Ovary (tissue), 9 donors: Measurements from ENCODE around the gene PNMA8B. TPM values are rescaled to one million over a fixed set of nuclear protein-coding genes. Genes with fewer than 3 reads are reported as not detected.

Experiments
- DNase-seq, 5 donors: peaks; one replicate each; pipeline ENCODE4 v3.0.0-alpha.2; 2019 to 2020
- H3K27ac ChIP-seq, 2 donors: fragments of 200-600 bp; one replicate each; pipeline versions ENCODE4 v1.5.1 to v1.8.0; 2019 to 2022
- H3K27me3 ChIP-seq: fragments of 200-600 bp; one replicate; pipeline ENCODE4 v1.8.0; 2022
- H3K36me3 ChIP-seq: fragments of 200-600 bp; sonication (generic); one replicate; pipeline ENCODE4 v1.5.1; 2019
- H3K4me1 ChIP-seq: one replicate; pipeline ENCODE4 v1.8.1; 2013; ENCODE audit warnings: mild to moderate bottlenecking, moderate library complexity; ENCODE audit not compliant: insufficient read depth
- H3K4me3 ChIP-seq: fragments of 200-600 bp; sonication (generic); one replicate; pipeline ENCODE4 v1.5.1; 2017
- H3K9me3 ChIP-seq, 2 donors: fragments of 200-600 bp in 1 of 2; sonication (generic) in 1 of 2; one replicate each; pipeline versions ENCODE4 v1.5.1 to v1.8.1; 2013 to 2019; ENCODE audit warnings: mild to moderate bottlenecking in 1 of 2, moderate library complexity in 1 of 2
- EP300 ChIP-seq: sonication (generic); formaldehyde crosslinking; IDR thresholded peaks from one replicate; pipeline ENCODE4 v1.6.1; 2017; ENCODE audit warnings: antibody characterized with exemption
- POLR2A ChIP-seq: fragments of 450-650 bp; IDR thresholded peaks from one replicate; pipeline ENCODE4 v1.6.1; 2017; ENCODE audit warnings: antibody characterized with exemption, mild to moderate bottlenecking, moderate library complexity
- WGBS, 3 donors: extraction: QIAGEN DNeasy Blood & Tissue Kit in 1 of 3; methylation state at CpG; one replicate each; pipeline versions ENCODE4 v1.1.5 to v1.1.7; 2013 to 2017; 5-methylcytosine and 5-hydroxymethylcytosine counted together
- intact Hi-C, 4 donors: fragments of 100-400 bp; cut with DNase I; formaldehyde crosslinking; loops; one replicate each; pipeline versions ENCODE4 v1.11.0 to v1.15.1; 2022 to 2023
- polyA plus RNA-seq, 2 donors: library from polyadenylated mRNA; stranded (reverse); fragments of 200-250 nt in 1 of 2; fragments of 350-450 nt in 1 of 2; fragmentation: Illumina TruSeq in 1 of 2; extraction: RNeasy Lipid Tissue Mini Kit (QIAGEN cat#74804) in 1 of 2; gene quantifications; one replicate each; pipeline ENCODE4 v1.2.3, GENCODE V29; 2013 to 2014
- total RNA-seq, 7 donors: library from RNA; depleted of rRNA in 2 of 7; stranded (reverse); fragments of >200 nt in 2 of 7; fragmentation: NEBNext Ultra II Directional in 3 of 7; extraction: Animal tissue kit (Norgen Biotek cat#: 25700) in 3 of 7; gene quantifications; one replicate each; pipeline versions ENCODE4 v1.1.0 to v1.2.4, GENCODE V29; 2016 to 2023
- TF ChIP-seq, protein P1 (sequence below), 3 donors: fragments of 450-650 bp in 2 of 3; fragments of 200-600 bp in 1 of 3; IDR thresholded peaks; one replicate each; pipeline versions ENCODE4 v1.5.1 to v1.8.0; 2016 to 2022; ENCODE audit warnings: antibody characterized with exemption in 3 of 3, mild to moderate bottlenecking in 1 of 3
- donor health status: DM: no; HTN: no; CAD: no; lungs with moderate emphysema.
- donor health status: DM: no; HTN: no; CAD: no.
- donor health status: Bipolar disorder and iron deficiency.
- donor health status: DM: yes; HTN: yes; CAD: no.
- donor health status: DM: no; HTN: no; CAD: no.
- donor health status: DM: yes; HTN: yes; CAD: no.

Gene PNMA8B
- total and polyA plus RNA-seq, 9 donors = 0.97 to 10.6 (median 5.3) TPM

DNA sequence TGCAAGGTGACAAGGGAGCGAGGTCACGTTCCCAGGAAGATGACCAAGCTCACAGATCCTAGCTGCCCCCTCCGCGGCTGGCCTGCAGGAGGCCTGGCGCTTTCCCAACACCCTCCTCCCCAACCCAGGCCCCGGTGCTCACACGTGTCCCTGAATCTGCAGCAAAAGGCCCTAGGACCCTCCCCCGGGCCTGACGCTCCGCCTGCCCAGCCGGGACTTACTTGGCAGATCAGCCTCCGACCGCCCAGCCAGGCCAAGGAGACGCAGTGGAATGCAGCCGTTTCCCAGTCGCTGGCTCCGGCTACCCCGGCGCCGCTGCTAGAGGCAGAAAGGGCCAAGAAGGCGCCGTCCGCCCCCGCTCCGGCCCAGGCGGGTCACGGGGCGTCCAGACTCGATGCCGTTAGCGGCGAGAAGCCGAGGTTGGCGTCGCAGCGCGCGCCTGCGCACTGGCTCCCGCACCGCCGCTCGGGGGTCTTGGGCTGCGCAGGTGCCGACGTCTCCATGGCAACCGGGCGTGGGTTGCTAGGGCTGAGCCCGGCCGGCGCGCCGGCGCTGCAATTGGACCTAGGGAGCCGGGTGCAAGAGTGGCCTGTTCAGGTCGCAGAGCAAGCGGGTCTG lies 24.4 kb downstream of the PNMA8B start, which contains the start of gene PNMA8A:
PNMA8A (minus strand) TSS at position 448 of the 618 bp plus-strand sequence. CDS start 528 bp downstream, outside the sequence.
- no peaks in the 10 kb centered on the region for H3K36me3 ChIP-seq
- 1 to 2% (median 2%) methylated on average over 41 to 57 of the region's 57 CpGs for WGBS, 3 donors
- peak; percentile 12 for TF ChIP-seq POLR2A
- TF ChIP-seq, protein P1, sequence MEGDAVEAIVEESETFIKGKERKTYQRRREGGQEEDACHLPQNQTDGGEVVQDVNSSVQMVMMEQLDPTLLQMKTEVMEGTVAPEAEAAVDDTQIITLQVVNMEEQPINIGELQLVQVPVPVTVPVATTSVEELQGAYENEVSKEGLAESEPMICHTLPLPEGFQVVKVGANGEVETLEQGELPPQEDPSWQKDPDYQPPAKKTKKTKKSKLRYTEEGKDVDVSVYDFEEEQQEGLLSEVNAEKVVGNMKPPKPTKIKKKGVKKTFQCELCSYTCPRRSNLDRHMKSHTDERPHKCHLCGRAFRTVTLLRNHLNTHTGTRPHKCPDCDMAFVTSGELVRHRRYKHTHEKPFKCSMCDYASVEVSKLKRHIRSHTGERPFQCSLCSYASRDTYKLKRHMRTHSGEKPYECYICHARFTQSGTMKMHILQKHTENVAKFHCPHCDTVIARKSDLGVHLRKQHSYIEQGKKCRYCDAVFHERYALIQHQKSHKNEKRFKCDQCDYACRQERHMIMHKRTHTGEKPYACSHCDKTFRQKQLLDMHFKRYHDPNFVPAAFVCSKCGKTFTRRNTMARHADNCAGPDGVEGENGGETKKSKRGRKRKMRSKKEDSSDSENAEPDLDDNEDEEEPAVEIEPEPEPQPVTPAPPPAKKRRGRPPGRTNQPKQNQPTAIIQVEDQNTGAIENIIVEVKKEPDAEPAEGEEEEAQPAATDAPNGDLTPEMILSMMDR (IDR thresholded peaks at IDR 0.05) = peak in 1 of 3 donors; percentile 39
- TF ChIP-seq EP300 = no peak
- peak within 1 kb of the TSS; percentile 51 for H3K4me3 ChIP-seq
- peak; percentile 78 to 90 (median 87) for DNase-seq
- H3K9me3 ChIP-seq = no peaks in the 10 kb centered on the region
- intact Hi-C loops = no loop called here
- peak within 1 kb of the TSS; percentile 31 to 82 for H3K27ac ChIP-seq
- no peaks in the 10 kb centered on the region for H3K27me3 ChIP-seq
- peaks cover 8% of the 10 kb centered on the region for H3K4me1 ChIP-seq

DNA sequence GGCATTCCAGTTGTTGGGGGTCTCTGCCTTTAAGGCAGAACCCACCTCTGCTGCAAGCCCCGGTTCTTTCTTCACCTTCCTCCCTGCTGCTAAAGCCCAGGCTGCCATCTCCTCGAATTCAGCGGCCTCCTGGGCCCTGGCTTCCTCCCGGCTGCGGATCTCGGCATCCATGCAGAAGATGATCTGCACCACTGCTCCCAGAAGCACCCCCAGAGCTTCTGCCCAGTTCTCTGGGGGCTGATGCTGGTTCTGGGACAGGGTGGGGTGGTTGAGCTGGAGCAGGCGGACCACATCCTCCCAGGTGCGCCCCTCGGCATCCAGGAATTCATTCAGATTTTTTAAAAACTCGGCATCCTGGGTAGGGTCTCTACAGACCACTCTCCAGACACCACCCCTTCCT lies 25.3 kb downstream of the PNMA8B start:
- DNase-seq = peak in 1 of 5 donors; percentile 38
- TF ChIP-seq EP300 (no peak), POLR2A (no peak)
- TF ChIP-seq, protein P1 (IDR thresholded peaks at IDR 0.05) = no peak
- H3K27ac ChIP-seq = peak overlapping the region in 1 of 2 donors; percentile 82
- 94 to 96% (median 94%) methylated on average over 10 of the region's 10 CpGs for WGBS, 3 donors
- H3K4me1 ChIP-seq = peaks cover 8% of the 10 kb centered on the region
- H3K36me3 ChIP-seq = no peaks in the 10 kb centered on the region
- H3K4me3 ChIP-seq = no peak overlapping the region
- no peaks in the 10 kb centered on the region for H3K9me3 ChIP-seq
- intact Hi-C loops = no loop called here
- H3K27me3 ChIP-seq = no peaks in the 10 kb centered on the region

DNA sequence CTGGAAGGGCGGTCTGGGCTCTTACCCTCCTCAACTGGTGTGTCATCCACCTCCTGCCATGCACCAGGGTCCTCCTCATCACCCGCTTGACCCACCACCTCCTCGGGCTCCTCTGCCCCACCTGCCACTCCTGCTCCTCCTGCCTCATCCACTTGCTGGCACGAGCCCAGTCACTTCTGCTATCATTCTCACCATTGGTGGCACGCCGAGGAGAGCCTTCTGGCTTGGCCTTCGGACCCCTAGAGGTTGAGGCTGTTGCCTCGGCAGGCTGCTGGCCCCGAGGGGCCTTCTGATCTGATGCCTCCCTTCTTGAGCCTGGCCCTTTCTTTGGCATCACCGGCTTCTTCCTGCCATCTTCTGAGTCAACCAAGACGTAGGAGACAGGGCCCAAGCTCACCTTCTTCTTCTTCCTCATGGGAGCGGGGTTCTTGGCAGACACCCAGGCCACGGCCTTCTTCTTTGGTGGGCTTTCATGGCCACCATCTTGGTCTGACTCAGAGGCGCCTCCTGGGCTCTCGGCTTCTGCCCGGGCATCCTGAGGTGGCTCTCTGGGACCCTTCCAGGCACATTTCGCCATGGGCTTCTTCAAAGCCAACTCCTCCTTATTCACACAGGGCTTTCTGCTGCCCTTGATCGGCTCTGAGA lies 26.0 kb downstream of the PNMA8B start:
- Histone ChIP-seq H3K9me3 (no peaks in the 10 kb centered on the region), H3K36me3 (no peaks in the 10 kb centered on the region), H3K4me3 (no peak overlapping the region), H3K27me3 (no peaks in the 10 kb centered on the region), H3K27ac (peak overlapping the region in 1 of 2 donors; percentile 82), H3K4me1 (peaks cover 8% of the 10 kb centered on the region)
- intact Hi-C loops = no loop called here
- TF ChIP-seq, protein P1 (IDR thresholded peaks at IDR 0.05) = no peak
- TF ChIP-seq POLR2A (no peak), EP300 (no peak)
- 97 to 98% (median 97%) methylated on average over 18 of the region's 18 CpGs for WGBS, 3 donors
- DNase-seq = peak in 3 of 5 donors; percentile 46 to 60 (median 48)

DNA sequence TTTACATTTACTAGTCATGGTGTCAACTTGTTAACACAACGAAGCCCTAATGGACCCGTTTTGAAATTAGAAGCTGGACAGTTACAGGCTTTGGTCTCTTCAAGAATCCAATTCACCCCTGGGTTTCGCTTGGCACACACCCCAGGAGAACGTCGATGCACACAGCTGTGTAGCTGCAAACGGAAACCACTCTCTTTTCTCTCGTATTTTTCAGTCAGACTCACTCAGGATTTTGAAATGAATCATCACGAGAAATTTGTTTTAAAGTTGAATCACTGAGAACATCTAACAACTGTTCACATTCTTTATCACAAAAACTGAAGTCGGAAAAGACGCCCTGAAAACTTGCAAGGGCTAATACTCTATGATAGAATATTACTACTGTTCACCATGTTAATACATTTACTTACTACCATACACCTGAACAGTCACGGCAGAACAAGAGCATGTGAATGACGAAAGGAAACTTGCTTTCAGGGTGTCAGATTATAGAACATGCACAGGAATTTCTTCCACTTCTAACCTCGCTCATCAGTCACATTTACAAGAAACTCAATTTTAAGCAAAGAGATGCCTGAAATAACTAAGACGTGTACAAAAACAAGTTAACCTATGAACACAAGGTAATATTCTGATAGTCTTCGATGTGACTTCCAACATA lies 29.0 kb downstream of the PNMA8B start:
- intact Hi-C loops = no loop called here
- peak; percentile 71 to 81 (median 74) for DNase-seq

More for the DNA sequence above, 29.0 kb downstream of the PNMA8B start:
- 15 to 16% (median 16%) methylated on average over 15 of the region's 15 CpGs for WGBS, 3 donors
- peak overlapping the region in 1 of 2 donors; percentile 16 for H3K27ac ChIP-seq
- H3K4me3 ChIP-seq = peak overlapping the region; percentile 7
- TF ChIP-seq, protein P1 (IDR thresholded peaks at IDR 0.05) = no peak
- no peak for TF ChIP-seq EP300
- TF ChIP-seq POLR2A = no peak
- no peaks in the 10 kb centered on the region for H3K9me3 ChIP-seq
- peaks cover 8% of the 10 kb centered on the region for H3K4me1 ChIP-seq
- no peaks in the 10 kb centered on the region for H3K27me3 ChIP-seq
- H3K36me3 ChIP-seq = no peaks in the 10 kb centered on the region
